Measurements from ENCODE around the gene PLXNA1.

GRCh38 chr3:126982126-126982470 is 817 bp upstream of the PLXNA1 start:
- no peak for TF ChIP-seq CTCF (IDR thresholded peaks at IDR 0.05; ENCODE audit: low read depth, low read length)
- TF ChIP-seq MAX (IDR thresholded peaks at IDR 0.05; ENCODE audit: low read depth, low read length) = no peak
